Measurements from ENCODE around the gene CASQ1.

Gene CASQ1

DNA sequence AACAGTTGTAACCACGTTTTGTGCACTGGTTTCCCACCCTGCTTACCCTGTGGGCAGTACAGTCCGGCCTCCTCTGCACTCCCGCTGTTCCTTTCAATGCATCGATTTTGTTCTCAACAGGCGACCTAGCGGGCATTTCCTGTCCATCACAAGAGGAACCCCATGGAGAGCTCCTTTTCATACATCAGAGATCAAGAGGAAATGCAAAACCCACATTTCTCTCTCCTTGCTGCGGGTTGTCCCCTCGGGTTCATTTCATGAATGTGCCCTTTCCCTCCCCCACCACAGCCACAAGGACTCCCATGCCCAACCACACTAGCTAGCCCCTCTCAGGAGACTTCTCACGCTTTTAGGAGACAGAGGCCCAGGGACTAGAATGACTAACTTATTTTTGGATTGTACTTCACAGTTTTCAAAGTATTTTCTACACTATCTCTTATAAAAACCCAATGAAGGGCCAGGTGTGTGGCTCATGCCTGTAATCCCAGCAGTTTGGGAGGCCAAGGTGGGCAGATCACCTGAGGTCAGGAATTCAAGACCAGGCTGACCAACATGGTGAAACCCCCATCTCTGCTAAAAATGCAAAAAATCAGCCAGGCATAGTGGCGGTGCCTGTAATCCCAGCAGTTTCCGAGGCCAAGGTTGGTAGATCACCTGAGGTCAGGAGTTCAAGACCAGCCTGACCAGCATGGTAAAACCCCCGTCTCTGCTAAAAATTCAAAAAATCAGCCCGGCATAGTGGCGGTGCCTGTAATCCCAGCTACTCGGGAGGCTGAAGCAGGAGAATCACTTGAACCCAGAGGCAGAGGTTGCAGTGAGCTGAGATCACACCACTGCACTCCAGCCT is 20.6 kb upstream of the CASQ1 start:
- TF ChIP-seq TOX (CRISPR knock-in tag; IDR thresholded peaks at IDR 0.05; ENCODE audit: borderline replicate concordance) (no peak), BACH2 (CRISPR knock-in tag; IDR thresholded peaks at IDR 0.05; ENCODE audit: borderline replicate concordance) (no peak), ISL1 (CRISPR knock-in tag; IDR thresholded peaks at IDR 0.05) (no peak), GLIS3 (CRISPR knock-in tag; IDR thresholded peaks at IDR 0.05) (no peak), ZNF8 (CRISPR knock-in tag; IDR thresholded peaks at IDR 0.05) (no peak), ZNF565 (CRISPR knock-in tag; conservative IDR thresholded peaks at IDR 0.05; ENCODE audit: low read depth) (no peak), ZFP30 (CRISPR knock-in tag; IDR thresholded peaks at IDR 0.05) (no peak)
- TF ChIP-seq, protein P1, sequence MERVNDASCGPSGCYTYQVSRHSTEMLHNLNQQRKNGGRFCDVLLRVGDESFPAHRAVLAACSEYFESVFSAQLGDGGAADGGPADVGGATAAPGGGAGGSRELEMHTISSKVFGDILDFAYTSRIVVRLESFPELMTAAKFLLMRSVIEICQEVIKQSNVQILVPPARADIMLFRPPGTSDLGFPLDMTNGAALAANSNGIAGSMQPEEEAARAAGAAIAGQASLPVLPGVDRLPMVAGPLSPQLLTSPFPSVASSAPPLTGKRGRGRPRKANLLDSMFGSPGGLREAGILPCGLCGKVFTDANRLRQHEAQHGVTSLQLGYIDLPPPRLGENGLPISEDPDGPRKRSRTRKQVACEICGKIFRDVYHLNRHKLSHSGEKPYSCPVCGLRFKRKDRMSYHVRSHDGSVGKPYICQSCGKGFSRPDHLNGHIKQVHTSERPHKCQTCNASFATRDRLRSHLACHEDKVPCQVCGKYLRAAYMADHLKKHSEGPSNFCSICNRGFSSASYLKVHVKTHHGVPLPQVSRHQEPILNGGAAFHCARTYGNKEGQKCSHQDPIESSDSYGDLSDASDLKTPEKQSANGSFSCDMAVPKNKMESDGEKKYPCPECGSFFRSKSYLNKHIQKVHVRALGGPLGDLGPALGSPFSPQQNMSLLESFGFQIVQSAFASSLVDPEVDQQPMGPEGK (CRISPR knock-in tag; IDR thresholded peaks at IDR 0.05; ENCODE audit: borderline replicate concordance): no peak
- no peak for ATAC-seq

DNA sequence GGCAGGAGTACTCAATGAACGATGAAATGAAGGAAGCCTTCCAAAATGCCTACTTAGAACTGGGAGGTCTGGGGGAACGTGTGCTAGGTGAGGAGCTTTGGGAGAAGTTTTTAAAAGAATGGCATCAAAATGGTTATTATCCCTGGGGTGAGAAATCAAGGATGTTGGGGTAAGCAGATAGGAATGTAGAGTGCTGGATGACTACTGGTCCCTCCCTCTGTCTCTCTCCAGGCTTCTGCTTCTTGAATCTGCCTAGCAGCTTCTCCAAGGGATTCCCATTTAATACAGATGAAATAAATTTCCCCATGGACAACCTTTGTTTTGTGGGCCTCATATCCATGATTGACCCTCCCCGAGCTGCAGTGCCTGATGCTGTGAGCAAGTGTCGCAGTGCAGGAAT is 19.0 kb upstream of the CASQ1 start:
- ATAC-seq: peak; percentile 38; the same call in 2 of the 3 replicates
- TF ChIP-seq ESRRG (CRISPR knock-in tag; IDR thresholded peaks at IDR 0.05): no peak
- TF ChIP-seq, protein P2, sequence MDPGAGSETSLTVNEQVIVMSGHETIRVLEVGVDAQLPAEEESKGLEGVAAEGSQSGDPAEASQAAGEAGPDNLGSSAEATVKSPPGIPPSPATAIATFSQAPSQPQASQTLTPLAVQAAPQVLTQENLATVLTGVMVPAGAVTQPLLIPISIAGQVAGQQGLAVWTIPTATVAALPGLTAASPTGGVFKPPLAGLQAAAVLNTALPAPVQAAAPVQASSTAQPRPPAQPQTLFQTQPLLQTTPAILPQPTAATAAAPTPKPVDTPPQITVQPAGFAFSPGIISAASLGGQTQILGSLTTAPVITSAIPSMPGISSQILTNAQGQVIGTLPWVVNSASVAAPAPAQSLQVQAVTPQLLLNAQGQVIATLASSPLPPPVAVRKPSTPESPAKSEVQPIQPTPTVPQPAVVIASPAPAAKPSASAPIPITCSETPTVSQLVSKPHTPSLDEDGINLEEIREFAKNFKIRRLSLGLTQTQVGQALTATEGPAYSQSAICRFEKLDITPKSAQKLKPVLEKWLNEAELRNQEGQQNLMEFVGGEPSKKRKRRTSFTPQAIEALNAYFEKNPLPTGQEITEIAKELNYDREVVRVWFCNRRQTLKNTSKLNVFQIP (CRISPR knock-in tag; IDR thresholded peaks at IDR 0.05; ENCODE audit: borderline replicate concordance, low read depth): no peak
- no peak for TF ChIP-seq TCF4 (CRISPR knock-in tag; IDR thresholded peaks at IDR 0.05; ENCODE audit: borderline replicate concordance)
- TF ChIP-seq TOX (CRISPR knock-in tag; IDR thresholded peaks at IDR 0.05; ENCODE audit: borderline replicate concordance): no peak
- TF ChIP-seq ZNF70 (CRISPR knock-in tag; IDR thresholded peaks at IDR 0.05): no peak
- TF ChIP-seq BACH2 (CRISPR knock-in tag; IDR thresholded peaks at IDR 0.05; ENCODE audit: borderline replicate concordance): no peak
- no peak for TF ChIP-seq GLIS3 (CRISPR knock-in tag; IDR thresholded peaks at IDR 0.05)
- TF ChIP-seq PPARA (CRISPR knock-in tag; IDR thresholded peaks at IDR 0.05; ENCODE audit: borderline replicate concordance): no peak
- TF ChIP-seq SNAI2 (CRISPR knock-in tag; IDR thresholded peaks at IDR 0.05): no peak
- TF ChIP-seq OSR1 (CRISPR knock-in tag; IDR thresholded peaks at IDR 0.05): no peak
- no peak for TF ChIP-seq ZNF8 (CRISPR knock-in tag; IDR thresholded peaks at IDR 0.05)
- TF ChIP-seq, protein P3, sequence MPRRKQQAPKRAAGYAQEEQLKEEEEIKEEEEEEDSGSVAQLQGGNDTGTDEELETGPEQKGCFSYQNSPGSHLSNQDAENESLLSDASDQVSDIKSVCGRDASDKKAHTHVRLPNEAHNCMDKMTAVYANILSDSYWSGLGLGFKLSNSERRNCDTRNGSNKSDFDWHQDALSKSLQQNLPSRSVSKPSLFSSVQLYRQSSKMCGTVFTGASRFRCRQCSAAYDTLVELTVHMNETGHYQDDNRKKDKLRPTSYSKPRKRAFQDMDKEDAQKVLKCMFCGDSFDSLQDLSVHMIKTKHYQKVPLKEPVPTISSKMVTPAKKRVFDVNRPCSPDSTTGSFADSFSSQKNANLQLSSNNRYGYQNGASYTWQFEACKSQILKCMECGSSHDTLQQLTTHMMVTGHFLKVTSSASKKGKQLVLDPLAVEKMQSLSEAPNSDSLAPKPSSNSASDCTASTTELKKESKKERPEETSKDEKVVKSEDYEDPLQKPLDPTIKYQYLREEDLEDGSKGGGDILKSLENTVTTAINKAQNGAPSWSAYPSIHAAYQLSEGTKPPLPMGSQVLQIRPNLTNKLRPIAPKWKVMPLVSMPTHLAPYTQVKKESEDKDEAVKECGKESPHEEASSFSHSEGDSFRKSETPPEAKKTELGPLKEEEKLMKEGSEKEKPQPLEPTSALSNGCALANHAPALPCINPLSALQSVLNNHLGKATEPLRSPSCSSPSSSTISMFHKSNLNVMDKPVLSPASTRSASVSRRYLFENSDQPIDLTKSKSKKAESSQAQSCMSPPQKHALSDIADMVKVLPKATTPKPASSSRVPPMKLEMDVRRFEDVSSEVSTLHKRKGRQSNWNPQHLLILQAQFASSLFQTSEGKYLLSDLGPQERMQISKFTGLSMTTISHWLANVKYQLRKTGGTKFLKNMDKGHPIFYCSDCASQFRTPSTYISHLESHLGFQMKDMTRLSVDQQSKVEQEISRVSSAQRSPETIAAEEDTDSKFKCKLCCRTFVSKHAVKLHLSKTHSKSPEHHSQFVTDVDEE (CRISPR knock-in tag; IDR thresholded peaks at IDR 0.05): no peak
- no peak for TF ChIP-seq ARNTL (CRISPR knock-in tag; IDR thresholded peaks at IDR 0.05; ENCODE audit: borderline replicate concordance, low read depth)
- no peak for TF ChIP-seq ISL1 (CRISPR knock-in tag; IDR thresholded peaks at IDR 0.05)
- TF ChIP-seq, protein P1 (CRISPR knock-in tag; IDR thresholded peaks at IDR 0.05; ENCODE audit: borderline replicate concordance): no peak
- TF ChIP-seq ZFP3 (CRISPR knock-in tag; IDR thresholded peaks at IDR 0.05): no peak
- no peak for TF ChIP-seq CSDC2 (CRISPR knock-in tag; IDR thresholded peaks at IDR 0.05)
- TF ChIP-seq ZC3H10 (CRISPR knock-in tag; IDR thresholded peaks at IDR 0.05): no peak

DNA sequence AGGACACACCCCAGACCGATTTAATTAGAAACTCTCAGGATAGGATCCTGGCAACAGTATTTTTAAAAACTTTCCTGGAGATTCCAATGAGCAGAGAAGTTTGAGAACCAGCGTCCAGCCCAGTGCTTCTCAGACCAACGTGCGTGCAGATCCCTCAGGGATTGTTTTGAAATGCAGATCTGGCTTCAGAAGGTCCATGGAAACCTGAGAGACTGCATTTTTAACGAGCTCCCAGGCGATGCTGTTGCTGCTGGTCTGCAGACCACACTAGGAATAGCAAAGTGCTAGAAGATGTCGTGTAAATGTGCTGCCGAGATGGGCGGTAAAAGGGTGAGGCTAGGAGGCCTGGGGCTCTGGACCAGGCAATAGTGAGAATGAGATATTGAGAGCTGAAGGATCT is 18.4 kb upstream of the CASQ1 start:
- TF ChIP-seq RARB (CRISPR knock-in tag; IDR thresholded peaks at IDR 0.05) (no peak), GLIS3 (CRISPR knock-in tag; IDR thresholded peaks at IDR 0.05) (no peak), ZNF8 (CRISPR knock-in tag; IDR thresholded peaks at IDR 0.05) (no peak), SNAI2 (CRISPR knock-in tag; IDR thresholded peaks at IDR 0.05) (no peak), CSDC2 (CRISPR knock-in tag; IDR thresholded peaks at IDR 0.05) (no peak), ESRRG (CRISPR knock-in tag; IDR thresholded peaks at IDR 0.05) (no peak), TCF4 (CRISPR knock-in tag; IDR thresholded peaks at IDR 0.05; ENCODE audit: borderline replicate concordance) (no peak), ZNF565 (CRISPR knock-in tag; conservative IDR thresholded peaks at IDR 0.05; ENCODE audit: low read depth) (no peak), TOX (CRISPR knock-in tag; IDR thresholded peaks at IDR 0.05; ENCODE audit: borderline replicate concordance) (no peak), BACH2 (CRISPR knock-in tag; IDR thresholded peaks at IDR 0.05; ENCODE audit: borderline replicate concordance) (no peak), OSR1 (CRISPR knock-in tag; IDR thresholded peaks at IDR 0.05) (no peak)
- TF ChIP-seq, protein P2 (CRISPR knock-in tag; IDR thresholded peaks at IDR 0.05; ENCODE audit: borderline replicate concordance, low read depth): no peak
- TF ChIP-seq, protein P4, sequence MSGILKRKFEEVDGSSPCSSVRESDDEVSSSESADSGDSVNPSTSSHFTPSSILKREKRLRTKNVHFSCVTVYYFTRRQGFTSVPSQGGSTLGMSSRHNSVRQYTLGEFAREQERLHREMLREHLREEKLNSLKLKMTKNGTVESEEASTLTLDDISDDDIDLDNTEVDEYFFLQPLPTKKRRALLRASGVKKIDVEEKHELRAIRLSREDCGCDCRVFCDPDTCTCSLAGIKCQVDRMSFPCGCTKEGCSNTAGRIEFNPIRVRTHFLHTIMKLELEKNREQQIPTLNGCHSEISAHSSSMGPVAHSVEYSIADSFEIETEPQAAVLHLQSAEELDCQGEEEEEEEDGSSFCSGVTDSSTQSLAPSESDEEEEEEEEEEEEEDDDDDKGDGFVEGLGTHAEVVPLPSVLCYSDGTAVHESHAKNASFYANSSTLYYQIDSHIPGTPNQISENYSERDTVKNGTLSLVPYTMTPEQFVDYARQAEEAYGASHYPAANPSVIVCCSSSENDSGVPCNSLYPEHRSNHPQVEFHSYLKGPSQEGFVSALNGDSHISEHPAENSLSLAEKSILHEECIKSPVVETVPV (CRISPR knock-in tag; IDR thresholded peaks at IDR 0.05): no peak
- no peak for ATAC-seq

Measured in SK-N-SH treated with all-trans-retinoic acid at 6 μM for 48 hours (cell line).